GM21619 (cell line): ENCODE measurements around the gene CFDP1.

ENCODE experiments used
- ATAC-seq: cut with Tn5 transposase; IDR thresholded peaks from one replicate; pipeline ENCODE4 v1.9.1; 2021; ENCODE audit not compliant: unreplicated experiment

The CFDP1 gene

DNA sequence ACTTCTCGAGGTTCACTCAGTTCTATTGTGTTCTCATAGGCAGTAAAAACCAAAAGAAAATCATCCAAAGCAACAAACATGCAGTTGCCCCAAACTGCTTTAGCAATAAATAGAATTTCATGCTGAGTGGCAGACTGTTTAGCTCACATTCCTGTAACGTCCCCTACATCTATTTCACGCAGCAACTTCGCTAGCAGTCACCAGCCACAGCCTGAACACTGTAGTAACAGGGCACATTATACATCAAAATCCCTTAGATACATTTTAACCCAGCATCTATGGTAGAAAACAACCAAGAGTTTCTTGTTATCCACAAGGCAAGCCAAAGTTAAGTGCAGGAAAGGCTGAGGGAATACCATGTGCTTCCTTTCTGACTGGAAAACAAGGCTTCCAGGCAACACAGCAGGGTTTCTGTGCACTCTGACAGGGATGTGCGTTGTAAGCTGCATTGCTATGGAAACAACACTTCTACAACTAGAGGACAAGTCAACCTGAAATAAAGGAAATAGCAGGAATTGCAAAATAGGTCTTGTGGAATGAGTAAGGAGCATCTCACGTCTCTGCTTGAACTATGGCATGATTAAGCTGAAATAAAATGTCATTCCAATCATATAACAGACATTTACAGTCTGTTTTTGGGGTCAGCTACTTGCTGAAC is 55.4 kb downstream of the CFDP1 start:
- no peak for ATAC-seq

DNA sequence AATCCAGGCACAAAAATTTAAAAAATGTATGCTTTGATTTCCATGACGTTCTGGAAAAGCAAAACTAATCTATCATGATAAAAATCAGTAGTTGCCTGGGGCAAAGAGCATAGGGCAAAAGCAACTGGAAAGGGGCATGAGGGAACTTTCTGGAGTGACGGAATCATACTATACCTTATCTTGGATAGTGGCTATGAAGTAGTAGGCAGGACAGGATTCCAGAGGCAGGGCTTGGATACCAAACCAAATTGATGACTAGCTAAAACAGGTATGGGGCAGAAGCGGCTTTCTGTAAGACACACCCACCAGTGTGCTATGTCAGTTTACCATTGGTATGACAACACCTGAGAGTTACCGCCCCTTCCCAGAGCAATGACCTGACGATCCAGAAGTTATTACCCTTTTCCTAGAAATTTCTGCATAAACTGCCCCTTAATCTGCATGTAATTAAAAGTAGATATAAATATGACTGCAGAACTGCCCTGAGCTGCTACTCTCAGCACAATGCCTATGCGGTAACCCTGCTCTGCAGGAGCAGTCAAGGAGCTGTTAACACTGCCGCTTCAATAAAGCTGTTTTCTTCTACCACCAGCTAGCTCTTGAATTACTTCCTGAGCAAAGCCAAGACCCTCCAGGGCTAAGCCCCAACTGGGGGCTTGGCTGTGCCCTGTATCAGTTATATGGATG is 56.7 kb downstream of the CFDP1 start:
- no peak for ATAC-seq

DNA sequence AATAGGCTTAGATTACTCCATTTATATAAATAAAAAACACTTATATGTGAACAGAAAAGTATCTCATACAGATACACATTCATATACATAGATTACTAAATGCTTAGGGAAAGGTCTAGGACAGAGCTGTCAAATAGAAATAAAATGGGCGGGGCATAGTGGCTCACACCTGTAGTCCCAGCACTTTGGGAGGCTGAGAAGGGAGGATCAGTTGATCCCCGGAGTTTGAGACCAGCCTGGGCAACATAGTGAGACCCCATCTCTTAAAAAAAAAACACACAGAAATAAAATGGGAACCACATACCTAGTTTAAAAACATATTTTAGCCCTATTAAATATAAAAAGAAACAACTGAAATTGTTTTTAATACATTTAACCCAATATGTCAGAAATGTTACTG is 58.9 kb downstream of the CFDP1 start:
- no peak for ATAC-seq

DNA sequence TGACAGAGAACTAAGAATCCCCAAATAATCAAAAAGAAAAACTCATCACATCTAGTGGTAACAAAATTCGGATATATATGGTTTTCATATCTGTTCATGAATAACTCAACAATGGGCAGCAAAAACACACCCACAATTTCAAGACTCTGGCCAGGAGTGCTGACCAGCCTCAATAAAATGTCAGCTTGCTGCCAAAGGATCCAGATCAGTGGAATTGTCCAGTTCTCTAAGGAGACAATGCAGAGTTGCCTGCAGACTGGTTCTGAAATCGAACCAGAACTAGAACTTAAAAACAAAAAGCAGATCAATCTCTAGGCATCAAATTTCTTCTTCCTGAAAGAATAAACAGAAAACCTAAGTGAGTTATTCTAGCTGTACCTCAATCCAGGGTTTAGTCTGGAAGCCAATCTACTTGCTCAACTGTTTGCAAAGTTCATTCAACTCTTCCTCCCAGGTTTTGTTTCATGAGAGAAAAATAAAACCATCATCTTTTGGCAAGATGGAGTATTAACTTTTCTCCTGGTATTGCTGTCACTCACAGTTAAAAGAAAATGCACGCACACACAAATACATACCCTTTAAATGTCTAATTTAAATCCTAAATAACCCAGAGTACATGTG is 61.0 kb downstream of the CFDP1 start:
- no peak for ATAC-seq

DNA sequence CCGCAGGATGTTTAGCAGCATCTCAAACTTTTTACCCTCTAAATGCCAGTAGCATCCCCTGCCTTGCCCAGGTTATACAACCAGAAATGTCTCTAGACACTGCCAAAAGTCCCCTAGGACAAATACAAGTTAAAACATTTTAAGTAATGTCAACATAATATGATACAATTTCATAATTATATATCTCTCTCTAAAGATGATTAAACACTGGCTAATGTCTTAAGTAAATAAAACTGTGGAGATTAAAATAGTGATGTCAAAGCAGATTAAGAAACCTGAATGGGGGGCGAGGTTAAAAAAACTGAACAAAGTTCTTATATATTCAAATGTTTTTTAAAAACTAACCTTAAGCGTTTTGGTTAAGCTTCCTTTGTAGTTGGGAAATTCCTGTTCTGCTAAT is 62.1 kb downstream of the CFDP1 start:
- ATAC-seq = no peak

DNA sequence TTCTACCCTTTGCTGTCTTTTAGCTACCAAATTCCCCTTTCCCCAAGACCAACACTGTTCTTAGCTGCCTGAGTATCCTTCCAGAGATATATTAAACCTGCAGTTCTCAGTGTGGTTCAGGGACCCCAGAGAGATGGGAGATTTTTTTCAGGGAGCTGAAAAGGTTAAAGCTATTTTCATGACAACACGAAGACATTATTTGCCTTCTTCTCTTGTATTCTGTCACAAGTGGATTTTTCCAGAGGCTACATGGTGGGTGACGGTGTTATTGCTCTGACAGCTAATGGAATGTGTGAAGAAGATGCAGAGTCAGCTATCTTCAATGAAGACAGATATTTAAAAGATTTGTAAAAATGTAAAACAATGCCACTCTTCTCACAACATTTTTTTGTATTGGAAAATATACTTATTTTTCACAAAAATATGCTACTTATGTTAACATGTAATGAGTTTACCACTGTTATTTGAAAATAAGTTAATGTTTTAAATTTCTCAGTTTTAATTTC is 69.0 kb downstream of the CFDP1 start:
- no peak for ATAC-seq

DNA sequence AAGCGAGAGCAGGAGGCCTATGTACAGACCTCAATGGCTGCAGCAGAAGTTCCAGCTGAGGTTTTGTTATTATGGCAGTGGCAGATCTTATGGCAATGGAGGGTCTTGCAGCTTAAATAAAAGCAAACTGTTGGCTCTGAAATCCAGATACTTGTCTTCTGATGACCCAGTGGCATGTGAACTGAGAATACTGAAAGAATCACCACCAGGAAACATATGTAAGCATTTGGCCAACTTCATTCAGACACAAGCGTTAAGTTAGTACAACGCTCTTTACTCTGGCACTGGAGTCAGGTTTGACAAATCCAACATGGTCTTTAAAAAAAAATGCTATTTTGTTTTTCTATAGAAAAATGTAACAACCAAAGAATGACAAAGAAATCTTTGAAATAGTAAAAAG is 70.5 kb downstream of the CFDP1 start:
- no peak for ATAC-seq

DNA sequence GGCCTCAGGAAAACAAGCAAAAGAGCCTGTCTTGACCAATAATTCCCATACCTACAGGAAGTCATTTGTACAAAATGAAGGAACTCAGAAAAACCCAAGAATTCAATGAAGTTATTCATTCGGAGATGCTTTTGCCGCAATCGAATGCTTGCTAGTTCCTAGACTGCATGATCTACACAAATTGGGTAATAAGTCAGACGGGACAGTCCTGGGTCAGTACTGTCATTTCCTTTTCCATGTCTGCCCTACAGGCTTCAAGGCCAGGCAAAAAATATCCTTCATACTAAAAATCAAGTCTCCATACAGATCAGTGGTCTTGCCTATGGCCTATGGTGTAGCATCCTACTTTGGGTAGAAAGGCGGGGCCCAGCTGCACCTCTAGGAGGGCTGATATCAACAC is 71.4 kb downstream of the CFDP1 start:
- no peak for ATAC-seq

DNA sequence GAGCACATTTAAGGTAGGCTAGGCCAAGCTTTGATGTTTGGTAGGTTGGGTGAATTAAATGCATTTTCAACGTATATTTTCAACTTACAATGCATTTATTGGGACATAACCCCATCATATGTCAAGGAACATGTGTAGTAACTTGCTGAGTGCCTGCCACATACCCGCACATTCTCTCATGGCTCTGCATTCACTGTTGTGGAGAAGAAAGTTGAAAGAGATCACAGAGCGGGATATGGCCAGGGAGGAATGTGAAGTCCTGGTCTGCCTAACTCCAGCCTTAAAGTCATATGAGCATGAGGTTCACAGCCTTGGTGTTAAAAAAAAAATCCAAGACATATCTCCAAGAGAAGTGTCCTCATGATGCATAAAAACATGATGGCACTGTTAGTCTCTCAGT is 79.1 kb downstream of the CFDP1 start:
- ATAC-seq = no peak

DNA sequence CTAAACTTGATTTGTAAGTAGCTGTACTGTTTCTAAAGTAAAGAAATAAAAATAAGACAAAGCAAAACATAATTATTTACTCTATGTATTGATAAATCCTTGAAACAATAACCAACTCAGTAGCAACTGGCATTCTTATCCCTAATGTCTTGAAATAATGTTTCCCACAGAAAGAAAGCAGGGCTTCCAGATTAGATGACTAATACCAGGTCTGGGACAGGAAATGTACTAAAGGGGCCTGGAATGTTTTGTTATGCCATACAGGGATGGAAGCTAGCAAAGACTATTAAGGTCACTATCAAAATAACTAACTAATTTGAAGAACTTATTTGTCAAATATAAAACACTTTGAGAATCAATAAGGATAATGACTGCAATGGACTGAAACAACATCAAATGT is 82.1 kb downstream of the CFDP1 start:
- no peak for ATAC-seq

DNA sequence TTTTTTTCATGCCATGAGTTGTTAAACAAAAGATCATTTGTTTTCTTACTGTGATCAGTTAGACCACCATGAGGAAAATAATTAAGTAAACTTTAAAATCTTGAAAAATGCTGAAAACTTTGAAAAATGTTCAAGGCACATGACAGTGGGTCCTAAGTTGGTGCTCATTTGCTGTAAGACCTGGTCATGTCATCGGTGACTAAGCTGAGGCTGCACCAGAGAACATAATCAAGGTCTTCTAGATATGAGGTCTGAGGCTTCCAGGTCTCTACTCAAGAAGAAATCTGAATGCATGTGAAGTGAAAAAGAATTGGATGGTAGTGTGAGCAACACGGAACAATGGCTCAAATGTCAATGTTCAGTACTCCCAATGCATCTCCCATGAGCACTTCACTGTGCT is 87.6 kb downstream of the CFDP1 start:
- no peak for ATAC-seq

DNA sequence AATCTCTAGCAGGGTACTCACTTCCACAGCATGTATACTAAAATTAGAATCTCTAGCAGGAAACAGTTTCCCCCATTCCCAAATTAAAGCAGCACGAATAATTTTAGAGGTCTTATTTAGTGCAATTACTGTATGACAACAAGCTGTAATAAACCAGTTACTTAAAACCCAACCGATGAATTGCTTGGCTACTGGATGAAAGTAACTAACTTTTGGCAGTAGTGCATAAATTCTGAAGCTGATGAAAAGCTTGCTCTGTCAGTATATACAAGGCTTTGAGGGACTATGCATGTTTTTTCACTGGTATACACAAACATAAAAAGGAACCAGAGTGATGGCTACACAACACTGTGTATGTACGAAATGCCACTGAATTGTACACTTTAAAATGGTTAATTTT is 89.4 kb downstream of the CFDP1 start:
- ATAC-seq = no peak

DNA sequence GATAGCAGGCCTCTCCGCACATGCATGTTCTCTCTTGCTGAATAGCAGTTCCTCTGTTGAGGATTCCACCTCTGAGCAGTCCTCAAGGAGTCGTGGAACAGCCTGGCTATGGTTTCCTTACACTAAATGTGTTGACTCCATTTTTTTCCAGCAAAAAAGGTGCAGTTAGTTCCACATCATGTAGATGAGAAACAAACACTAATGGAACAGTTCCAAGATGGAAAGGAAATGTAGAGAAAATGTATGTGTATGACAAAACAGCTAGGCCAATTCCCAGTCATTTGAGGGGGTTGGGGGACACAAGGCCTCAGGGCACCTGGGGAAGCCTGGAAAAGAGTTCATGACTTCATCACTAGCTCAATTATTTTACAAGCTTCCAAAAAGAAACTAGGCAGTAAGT is 90.0 kb downstream of the CFDP1 start:
- no peak for ATAC-seq

DNA sequence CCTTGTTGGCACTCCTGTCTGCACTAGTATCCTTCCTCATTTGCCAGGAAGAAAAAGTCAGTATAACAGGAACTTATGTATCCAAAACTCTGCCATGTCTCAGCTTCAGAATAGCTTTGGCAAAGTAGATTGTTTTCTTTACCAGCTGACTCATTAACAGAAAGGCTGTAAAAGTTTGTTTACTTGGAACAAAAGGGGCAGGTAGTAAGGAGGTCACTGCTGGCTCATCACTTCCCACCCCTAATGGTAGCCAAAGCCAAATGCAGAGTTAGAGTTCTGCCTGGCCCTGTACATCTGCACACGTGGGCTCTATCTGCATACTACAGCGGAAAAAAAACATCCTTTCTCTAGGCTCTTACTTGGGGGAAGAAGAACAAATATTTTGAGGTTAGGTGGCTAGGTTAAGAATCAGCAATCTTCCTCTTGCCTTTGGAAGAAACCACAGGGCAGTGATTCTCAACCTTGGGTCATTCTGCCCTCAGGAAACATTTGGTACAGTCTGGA is 90.9 kb downstream of the CFDP1 start:
- no peak for ATAC-seq

DNA sequence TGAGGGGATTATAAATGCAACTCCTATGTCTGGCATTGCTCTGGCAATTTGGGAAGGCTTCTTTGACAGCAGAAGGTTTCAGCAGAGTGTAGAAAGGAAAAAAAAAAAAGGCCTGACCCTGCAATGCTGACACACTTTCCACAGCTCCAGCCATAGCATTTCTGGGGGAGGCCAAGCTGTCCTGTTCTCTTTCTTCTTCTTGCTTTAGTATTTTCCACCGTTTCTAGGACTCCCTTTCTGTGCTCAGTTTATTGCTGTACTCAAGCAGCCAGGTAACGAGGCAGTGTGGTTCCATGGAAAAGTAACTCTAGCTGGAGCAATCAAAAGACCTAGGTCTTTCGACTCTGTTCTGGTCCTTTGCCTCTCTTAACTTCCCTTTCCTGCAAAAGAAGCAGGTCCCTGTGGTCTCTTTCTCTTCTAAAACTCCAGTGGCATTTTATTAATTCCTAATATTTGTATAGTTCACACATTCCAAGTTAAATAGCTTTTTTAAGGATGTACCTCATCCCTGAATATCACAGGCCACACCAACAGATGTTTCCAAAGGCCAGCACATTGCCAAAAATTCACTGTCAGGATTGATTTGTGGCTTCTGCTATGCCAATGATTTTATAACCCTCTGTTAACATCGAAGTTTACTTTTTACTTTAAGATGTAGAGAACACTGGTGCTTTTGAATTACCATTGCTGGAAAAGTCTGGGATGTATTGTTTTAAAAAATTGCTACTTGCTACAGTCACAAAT is 91.6 kb downstream of the CFDP1 start:
- no peak for ATAC-seq

DNA sequence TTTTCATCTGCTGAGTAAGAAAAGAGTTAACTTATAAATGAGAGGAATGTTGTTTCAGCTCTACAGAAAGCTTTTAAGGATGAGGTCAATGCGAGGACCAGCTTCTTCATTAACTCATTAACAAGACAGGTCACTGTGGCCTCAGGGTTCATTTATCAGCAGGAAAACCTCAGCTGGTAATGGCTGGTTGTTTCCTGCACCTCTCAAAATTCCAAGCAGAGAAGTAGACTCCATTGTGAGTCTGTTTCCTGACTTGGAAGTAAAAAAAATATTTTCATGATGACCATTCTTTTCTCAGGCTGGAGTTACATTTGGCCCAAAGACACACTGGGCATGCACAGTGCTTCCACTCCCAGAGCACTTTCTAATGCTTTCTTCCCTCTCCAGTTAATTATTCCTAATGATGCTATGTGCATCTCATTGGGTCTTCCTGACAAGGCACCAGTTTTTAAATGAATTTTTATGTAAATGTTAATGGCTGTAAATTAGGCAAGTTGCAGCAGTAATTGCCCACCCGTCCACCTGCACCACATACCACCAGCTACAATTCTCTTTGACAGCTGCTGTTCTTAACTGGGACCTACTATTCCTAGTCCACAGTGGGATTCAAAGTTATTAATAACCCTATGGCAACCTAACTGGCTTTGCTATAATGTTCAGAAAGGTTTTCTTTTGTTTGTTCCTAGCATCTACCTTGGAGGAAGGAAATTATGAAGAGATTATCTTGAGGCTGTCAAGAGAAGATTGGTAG is 92.4 kb downstream of the CFDP1 start:
- no peak for ATAC-seq

DNA sequence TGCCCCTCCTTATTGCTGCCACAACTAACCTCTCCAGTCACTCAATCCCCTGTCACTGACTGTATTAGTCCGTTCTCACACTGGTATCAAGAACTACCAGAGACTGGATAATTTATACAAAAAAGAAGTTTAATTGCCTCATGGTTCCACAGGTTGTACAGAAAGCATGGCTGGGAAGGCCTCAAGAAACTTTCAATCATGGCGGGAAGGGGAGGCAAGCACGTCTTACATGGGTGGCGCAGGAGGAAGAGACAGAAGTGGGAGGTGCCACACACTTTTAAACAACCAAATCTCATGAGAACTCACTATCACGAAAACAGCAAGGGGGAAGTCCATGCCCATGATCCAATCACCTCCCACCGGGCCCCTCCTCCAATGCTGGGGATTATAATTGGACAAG is 95.9 kb downstream of the CFDP1 start:
- ATAC-seq = no peak

DNA sequence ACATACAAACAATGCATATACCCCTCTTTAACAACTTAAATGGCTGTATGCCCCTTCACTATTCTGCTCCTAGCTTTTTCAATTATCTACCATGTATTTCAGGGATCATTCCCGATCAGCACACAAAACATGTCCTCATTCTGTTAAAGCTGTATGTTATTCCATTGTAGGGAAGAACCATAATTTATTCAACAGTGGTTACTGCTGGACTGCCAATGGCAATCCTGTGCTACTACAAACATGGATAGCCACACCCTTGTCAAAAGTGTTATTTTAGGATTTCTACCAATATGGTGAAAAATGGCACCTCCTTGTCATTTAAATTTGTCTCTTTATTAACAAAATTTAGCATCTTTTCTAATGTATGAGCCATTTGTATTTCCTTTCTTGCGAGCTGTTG is 96.8 kb downstream of the CFDP1 start:
- no peak for ATAC-seq

DNA sequence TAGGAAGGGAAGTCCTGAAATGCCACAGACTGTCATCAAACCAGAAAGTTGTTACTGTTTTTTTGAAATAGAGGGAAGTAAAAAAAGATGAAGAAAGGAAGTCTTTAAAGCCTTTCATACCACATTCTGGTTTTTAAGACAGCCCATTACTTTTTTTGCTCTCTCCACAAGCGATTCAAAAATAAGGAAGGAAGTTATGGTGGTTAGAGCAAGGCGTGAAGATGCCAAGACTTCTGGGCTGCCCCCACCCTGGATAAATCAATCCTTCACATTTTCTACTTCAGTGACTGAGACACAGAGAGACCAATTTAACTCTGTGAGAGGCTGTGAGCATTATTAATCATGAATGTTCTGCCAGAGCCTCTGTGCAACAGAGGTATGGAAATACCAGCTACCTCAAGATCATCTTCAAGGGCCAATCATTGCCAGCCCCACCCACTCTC is 99.6 kb downstream of the CFDP1 start:
- ATAC-seq = no peak

DNA sequence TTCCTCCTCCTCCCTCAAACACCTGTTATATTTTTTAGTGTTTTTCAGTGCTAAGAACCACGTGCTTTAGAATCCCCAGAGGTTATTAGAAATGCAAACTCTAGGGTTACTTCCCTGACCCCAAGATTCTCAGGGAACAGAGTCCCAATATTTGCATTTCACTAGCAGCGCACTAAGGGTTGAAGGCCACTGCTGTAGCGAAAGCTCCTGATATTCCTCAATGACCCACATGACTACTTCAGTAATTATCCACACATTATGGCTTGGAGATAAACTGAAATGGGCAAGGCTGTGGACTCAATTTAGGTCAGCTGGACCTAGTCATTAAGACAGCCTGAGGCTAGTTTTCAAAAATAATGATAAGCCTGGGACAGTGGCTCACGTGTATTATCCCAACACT is 103.4 kb downstream of the CFDP1 start:
- no peak for ATAC-seq

DNA sequence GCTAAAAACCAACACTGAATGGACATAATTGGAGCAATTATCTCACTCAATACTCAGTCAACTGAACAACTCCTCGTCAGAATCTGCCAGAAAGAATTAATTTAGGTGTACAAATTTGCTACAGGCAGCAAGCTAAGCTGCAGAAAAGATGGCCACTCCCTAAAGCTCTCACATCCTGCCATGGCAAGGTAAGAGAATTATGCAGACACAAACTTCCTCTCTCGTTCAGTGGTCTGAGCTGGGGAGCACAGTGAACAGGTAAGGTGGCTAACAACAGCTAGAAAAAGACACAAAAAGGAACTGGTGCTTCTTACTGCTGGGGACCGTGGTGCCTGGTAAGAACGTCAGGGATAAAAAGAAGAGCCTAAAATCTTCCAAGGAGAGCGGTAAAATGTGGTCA is 107.0 kb downstream of the CFDP1 start:
- no peak for ATAC-seq
